PC-9 (cell line): Measurements from ENCODE around the gene COL23A1.

Experiments
- CTCF ChIP-seq: fragments of 200-600 bp; sonication (generic); conservative IDR thresholded peaks from 2 replicates; pipeline ENCODE4 v1.6.1; 2017; ENCODE audit warnings: mixed run types, antibody characterized with exemption, mild to moderate bottlenecking, moderate library complexity
- EZH2 ChIP-seq: fragments of 200-600 bp; sonication (generic); IDR thresholded peaks from 2 replicates; pipeline ENCODE4 v1.8.0; 2017; ENCODE audit warnings: antibody characterized with exemption, low read depth

DNA sequence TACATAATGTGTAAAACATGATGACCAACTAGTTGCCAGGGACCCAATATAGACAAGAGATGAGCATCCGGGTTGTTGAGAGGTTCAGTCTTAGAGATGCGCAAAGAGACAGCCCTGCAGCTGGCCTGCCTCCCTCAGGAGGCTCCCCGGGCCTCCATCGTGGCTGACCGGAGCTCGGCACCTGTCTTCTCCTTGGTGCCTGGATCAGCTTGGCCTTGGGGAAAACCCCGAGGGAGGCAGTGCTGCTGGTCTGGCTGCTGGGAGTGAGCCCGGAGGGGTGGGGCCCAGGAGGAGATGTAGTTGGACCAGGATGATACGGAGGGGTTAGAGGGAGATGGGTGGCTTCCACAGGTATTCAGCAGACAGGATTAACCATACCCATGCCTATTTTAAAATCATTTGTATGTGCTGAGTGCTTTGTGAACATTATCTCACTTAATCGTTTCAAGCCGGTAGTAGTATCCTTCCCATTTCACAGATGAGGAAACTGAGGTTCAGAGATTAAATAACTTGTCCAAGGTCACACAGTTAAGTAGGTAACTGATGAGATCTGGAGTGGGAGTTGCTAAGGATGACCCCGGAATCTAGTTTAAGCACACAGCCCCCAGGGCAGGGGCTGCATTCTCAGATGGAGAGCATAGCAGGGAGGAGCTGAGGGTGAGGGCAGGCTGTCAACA, 173.8 kb downstream of the COL23A1 start:
- no peak for TF ChIP-seq EZH2
- TF ChIP-seq CTCF = no peak
